Keratinocyte (primary cell): ENCODE data around the gene MOB3B. TPM values are rescaled to one million over a fixed set of nuclear protein-coding genes. Genes with fewer than 3 reads are reported as not detected.

Experiments
- DNase-seq: peaks from one replicate; pipeline ENCODE4 v3.0.0-alpha.2; 2011; ENCODE audit warnings: low read depth, missing footprints, low spot score
- FAIRE-seq: peaks from 2 replicates; lab custom pipeline; 2011; peaks lifted over from hg19 to GRCh38; lab: Jason Lieb, UNC
- H2AFZ ChIP-seq: 2 replicates; pipeline ENCODE4 v1.6.0; 2012; ENCODE audit warnings: low read length, control low read depth, inconsistent platforms; ENCODE audit not compliant: control insufficient read depth
- H3K27ac ChIP-seq: 2 replicates; pipeline ENCODE4 v1.5.1; 2011; ENCODE audit warnings: low read length; ENCODE audit not compliant: control insufficient read depth, insufficient read depth
- H3K27me3 ChIP-seq: 3 replicates; pipeline ENCODE4 v1.6.0; 2011; ENCODE audit warnings: low read length; ENCODE audit not compliant: control insufficient read depth, insufficient read depth; ENCODE audit errors: extremely low read depth
- H3K36me3 ChIP-seq, 2 experiments: 2 replicates in 1 of 2; 3 replicates in 1 of 2; pipeline ENCODE4 v1.5.1; 2011; ENCODE audit warnings: low read length in 2 of 2, mild to moderate bottlenecking in 1 of 2; ENCODE audit not compliant: control insufficient read depth in 2 of 2, insufficient read depth in 2 of 2; ENCODE audit errors: extremely low read depth in 1 of 2
- H3K4me1 ChIP-seq: 3 replicates; pipeline ENCODE4 v1.5.1; 2011; ENCODE audit warnings: low read length; ENCODE audit not compliant: control insufficient read depth, insufficient read depth; ENCODE audit errors: extremely low read depth
- H3K4me2 ChIP-seq: 3 replicates; pipeline ENCODE4 v1.6.0; 2011; ENCODE audit warnings: low read depth, low read length; ENCODE audit not compliant: control insufficient read depth, insufficient read depth; ENCODE audit errors: extremely low read depth
- H3K4me3 ChIP-seq, 3 experiments: fragments of 200-600 bp in 1 of 3; sonication (generic) in 1 of 3; 2 replicates in 2 of 3; 3 replicates in 1 of 3; pipeline ENCODE4 v1.5.1; 2011 to 2016; ENCODE audit warnings: low read length in 3 of 3, mild to moderate bottlenecking in 3 of 3, control low read depth in 2 of 3, inconsistent platforms in 1 of 3, low read depth in 1 of 3, mixed read lengths in 1 of 3, mixed run types in 1 of 3, moderate library complexity in 1 of 3; ENCODE audit not compliant: control insufficient read depth in 2 of 3, insufficient read depth in 2 of 3; ENCODE audit errors: extremely low read depth in 1 of 3
- H3K79me2 ChIP-seq: 2 replicates; pipeline ENCODE4 v1.6.0; 2012; ENCODE audit warnings: low read length; ENCODE audit not compliant: control insufficient read depth, insufficient read depth
- H3K9ac ChIP-seq: 3 replicates; pipeline ENCODE4 v1.6.0; 2011; ENCODE audit warnings: low read length; ENCODE audit not compliant: control insufficient read depth, insufficient read depth; ENCODE audit errors: extremely low read depth
- H3K9me1 ChIP-seq: 3 replicates; pipeline ENCODE4 v1.6.0; 2011; ENCODE audit warnings: low read length; ENCODE audit not compliant: control insufficient read depth, insufficient read depth; ENCODE audit errors: extremely low read depth
- H3K9me3 ChIP-seq: 2 replicates; pipeline ENCODE4 v1.5.1; 2012; ENCODE audit warnings: low read depth, low read length; ENCODE audit not compliant: control insufficient read depth
- H4K20me1 ChIP-seq: 3 replicates; pipeline ENCODE4 v1.6.0; 2011; ENCODE audit warnings: low read length; ENCODE audit not compliant: control insufficient read depth, insufficient read depth; ENCODE audit errors: extremely low read depth
- EZH2 ChIP-seq: IDR thresholded peaks from one replicate; pipeline ENCODE4 v1.6.1; 2012; ENCODE audit warnings: inconsistent platforms, mild to moderate bottlenecking, low read length, moderate library complexity
- dilution Hi-C: fragments of 300-500 bp; cut with MboI; formaldehyde crosslinking; loops from one replicate; pipeline ENCODE4 v1.7.0; 2020; ENCODE audit warnings: low sequenced_read_pairs; ENCODE audit not compliant: extremely low pct_ligation_motif_present
- polyA plus RNA-seq, 5 experiments: library from polyadenylated mRNA; depleted of rRNA in 3 of 5; stranded (reverse) in 3 of 5; stranded (forward) in 1 of 5; unstranded in 1 of 5; fragments of >200 nt; gene quantifications; 1 replicate in 1 of 5; 2 replicates in 3 of 5; 3 replicates in 1 of 5; pipeline versions ENCODE4 v1.2.1 to v1.2.3, GENCODE V29; 2011 to 2012; ENCODE audit warnings: missing spikeins in 2 of 5, low read depth in 1 of 5, low replicate concordance in 1 of 5
- TF ChIP-seq, protein P1 (sequence below), 3 experiments: IDR thresholded peaks in 1 of 3; conservative IDR thresholded peaks in 1 of 3; optimal IDR thresholded peaks in 1 of 3; 2 replicates in 2 of 3; 3 replicates in 1 of 3; pipeline versions ENCODE3 to v1.5.1; 2011; ENCODE audit warnings: low read length in 3 of 3, mild to moderate bottlenecking in 3 of 3, moderate library complexity in 2 of 3, control low read depth in 1 of 3, inconsistent platforms in 1 of 3; ENCODE audit not compliant: insufficient read depth in 2 of 3; ENCODE audit errors: extremely low read depth in 1 of 3

MOB3B gene
- polyA plus RNA-seq, 1 donor (not counting 4 experiments of a cell fraction or from before 2014, with no cell fraction given) = 35.3 TPM

DNA sequence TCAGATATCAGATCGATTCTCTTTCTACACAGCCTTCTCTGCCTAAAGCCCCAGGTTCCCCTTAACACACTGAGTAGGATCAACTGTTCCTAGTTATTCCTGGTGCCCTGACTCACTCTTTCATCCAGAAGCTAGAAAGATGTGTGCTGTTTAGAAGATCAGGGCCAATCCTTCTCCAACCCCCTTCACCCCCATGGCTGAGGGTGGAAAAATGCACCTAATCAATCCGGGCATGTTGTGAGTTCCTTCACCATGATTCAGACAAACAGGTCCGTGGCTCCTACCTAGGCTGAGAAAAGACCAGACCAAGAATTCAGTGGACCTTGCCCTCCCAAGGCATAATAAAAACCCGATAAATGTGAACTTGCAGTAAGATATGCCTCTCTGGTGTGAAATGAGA, 147.3 kb downstream of the MOB3B start:
- Histone ChIP-seq H4K20me1 (no peaks in the 10 kb centered on the region), H3K79me2 (peaks cover 33% of the 10 kb centered on the region), H3K9me1 (peaks cover 3% of the 10 kb centered on the region), H3K4me1 (peaks cover 57% of the 10 kb centered on the region), H3K27ac (no peak overlapping the region), H3K27me3 (no peaks in the 10 kb centered on the region), H3K9ac (no peak overlapping the region), H3K4me2 (peak overlapping the region; percentile 22), H3K36me3 (peaks cover 0 to 4% of the 10 kb centered on the region in 2 experiments), H3K9me3 (no peaks in the 10 kb centered on the region), H2AFZ (no peak overlapping the region), H3K4me3 (no peak overlapping the region)
- dilution Hi-C loops = no loop called here
- DNase-seq (no peak), FAIRE-seq (peak; percentile 67)
- TF ChIP-seq, protein P1, sequence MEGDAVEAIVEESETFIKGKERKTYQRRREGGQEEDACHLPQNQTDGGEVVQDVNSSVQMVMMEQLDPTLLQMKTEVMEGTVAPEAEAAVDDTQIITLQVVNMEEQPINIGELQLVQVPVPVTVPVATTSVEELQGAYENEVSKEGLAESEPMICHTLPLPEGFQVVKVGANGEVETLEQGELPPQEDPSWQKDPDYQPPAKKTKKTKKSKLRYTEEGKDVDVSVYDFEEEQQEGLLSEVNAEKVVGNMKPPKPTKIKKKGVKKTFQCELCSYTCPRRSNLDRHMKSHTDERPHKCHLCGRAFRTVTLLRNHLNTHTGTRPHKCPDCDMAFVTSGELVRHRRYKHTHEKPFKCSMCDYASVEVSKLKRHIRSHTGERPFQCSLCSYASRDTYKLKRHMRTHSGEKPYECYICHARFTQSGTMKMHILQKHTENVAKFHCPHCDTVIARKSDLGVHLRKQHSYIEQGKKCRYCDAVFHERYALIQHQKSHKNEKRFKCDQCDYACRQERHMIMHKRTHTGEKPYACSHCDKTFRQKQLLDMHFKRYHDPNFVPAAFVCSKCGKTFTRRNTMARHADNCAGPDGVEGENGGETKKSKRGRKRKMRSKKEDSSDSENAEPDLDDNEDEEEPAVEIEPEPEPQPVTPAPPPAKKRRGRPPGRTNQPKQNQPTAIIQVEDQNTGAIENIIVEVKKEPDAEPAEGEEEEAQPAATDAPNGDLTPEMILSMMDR (optimal IDR thresholded peaks at IDR 0.05 in 1 of 3, IDR thresholded peaks at IDR 0.05 in 1 of 3, conservative IDR thresholded peaks at IDR 0.05 in 1 of 3; ENCODE audit: extremely low read depth in 1 of 3, insufficient read depth in 2 of 3, low read length in 3 of 3) = no peak
- no peak for TF ChIP-seq EZH2

DNA sequence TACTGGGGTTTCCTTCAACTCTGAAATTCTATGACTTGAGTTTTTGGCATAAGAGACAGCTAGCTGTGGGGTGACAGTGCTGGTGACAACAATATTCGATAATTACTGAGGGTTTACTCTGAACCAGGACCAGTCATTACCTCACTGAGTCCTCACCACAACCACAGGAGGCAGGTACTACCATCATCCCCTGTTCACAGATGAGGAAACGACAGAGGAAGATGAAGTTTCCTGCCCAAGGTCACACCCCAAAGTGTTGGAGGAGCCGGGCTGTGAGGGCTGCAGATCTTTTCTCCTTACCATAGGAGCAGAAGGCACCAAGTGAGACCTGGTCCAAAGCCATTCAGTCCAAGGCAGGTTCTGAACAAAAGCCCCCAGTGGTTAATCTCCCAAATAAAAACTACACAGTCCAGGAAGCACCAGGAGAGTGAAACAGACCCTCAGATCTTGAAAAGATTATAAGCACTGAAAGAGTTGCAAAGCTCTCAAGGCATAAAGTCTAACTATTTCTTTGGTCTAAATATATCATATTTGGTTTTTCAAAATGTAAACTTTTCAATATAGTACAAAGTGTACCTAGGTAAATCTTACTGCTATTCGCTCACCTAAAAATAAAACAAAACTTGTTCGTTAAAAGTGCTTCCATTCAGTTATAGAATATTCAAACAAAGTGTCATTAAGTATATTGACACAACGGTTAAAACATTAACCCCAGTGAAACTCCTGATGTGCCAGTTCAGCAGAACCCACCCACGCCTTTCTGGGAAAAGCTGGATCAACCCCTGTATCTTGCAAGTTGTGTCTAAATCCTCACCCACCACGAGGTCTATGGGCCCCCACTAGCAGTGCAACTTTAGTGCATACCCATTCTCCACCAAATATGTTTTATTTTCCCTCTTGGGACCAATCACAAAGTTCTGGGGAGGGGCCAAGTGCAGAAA, 150.0 kb downstream of the MOB3B start:
- no peak for FAIRE-seq

More for the DNA sequence above, 150.0 kb downstream of the MOB3B start:
- Histone ChIP-seq H3K9me3 (no peaks in the 10 kb centered on the region), H3K27ac (no peak overlapping the region), H3K4me2 (no peak overlapping the region), H3K79me2 (peaks cover 49% of the 10 kb centered on the region), H2AFZ (no peak overlapping the region), H3K36me3 (peaks cover 0 to under 1% of the 10 kb centered on the region in 2 experiments), H3K4me1 (peaks cover 36% of the 10 kb centered on the region), H3K9me1 (peaks cover 3% of the 10 kb centered on the region), H3K4me3 (no peak overlapping the region), H3K27me3 (no peaks in the 10 kb centered on the region), H4K20me1 (peaks cover 7% of the 10 kb centered on the region), H3K9ac (no peak overlapping the region)
- dilution Hi-C loops = no loop called here
- TF ChIP-seq, protein P1 (optimal IDR thresholded peaks at IDR 0.05 in 1 of 3, IDR thresholded peaks at IDR 0.05 in 1 of 3, conservative IDR thresholded peaks at IDR 0.05 in 1 of 3; ENCODE audit: extremely low read depth in 1 of 3, insufficient read depth in 2 of 3, low read length in 3 of 3) = no peak
- no peak for TF ChIP-seq EZH2
- DNase-seq = no peak
